PFSK-1 (cell line): Measurements from ENCODE around the gene KYAT1.

Experiments
- FOXP2 ChIP-seq: optimal IDR thresholded peaks from 2 replicates; pipeline ENCODE3; 2011; ENCODE audit warnings: borderline replicate concordance, control low read depth, inconsistent platforms; ENCODE audit not compliant: insufficient read depth; ENCODE audit errors: extremely low read length, extremely low read depth
- POLR2AphosphoS5 ChIP-seq: IDR thresholded peaks from 2 replicates; pipeline ENCODE4 v1.6.1; 2012; ENCODE audit warnings: low read depth, mild to moderate bottlenecking, control low read depth, low read length, moderate library complexity
- REST ChIP-seq, 2 experiments: IDR thresholded peaks; 2 replicates each; pipeline versions ENCODE4 v1.6.1 to v1.8.0; 2011 to 2012; ENCODE audit warnings: low read depth in 2 of 2, low read length in 2 of 2, control low read depth in 1 of 2, inconsistent platforms in 1 of 2, mild to moderate bottlenecking in 1 of 2, moderate library complexity in 1 of 2; ENCODE audit not compliant: insufficient read depth in 1 of 2
- SIN3A ChIP-seq: IDR thresholded peaks from 2 replicates; pipeline ENCODE4 v1.6.1; 2012; ENCODE audit warnings: mild to moderate bottlenecking, low read length, moderate library complexity, borderline replicate concordance; ENCODE audit not compliant: insufficient read depth
- TAF1 ChIP-seq: IDR thresholded peaks from 2 replicates; pipeline ENCODE4 v1.6.1; 2012; ENCODE audit warnings: low read length, control low read depth, borderline replicate concordance; ENCODE audit not compliant: insufficient read depth

Gene KYAT1

GRCh38 chr9:128819716-128820664 lies 61.8 kb downstream of the KYAT1 start:
- TF ChIP-seq SIN3A = no peak
- TF ChIP-seq FOXP2 = no peak
- no peak for TF ChIP-seq TAF1
- no peak for TF ChIP-seq REST (IDR thresholded peaks at IDR 0.05; ENCODE audit: insufficient read depth in 1 of 2, low read depth in 2 of 2, low read length in 2 of 2)
- no peak for TF ChIP-seq POLR2AphosphoS5

- no peak for TF ChIP-seq TAF1
- no peak for TF ChIP-seq FOXP2
- no peak for TF ChIP-seq SIN3A
- TF ChIP-seq POLR2AphosphoS5 = no peak; the same call in 1 of the 2 replicates
- no peak for TF ChIP-seq REST (IDR thresholded peaks at IDR 0.05; ENCODE audit: insufficient read depth in 1 of 2, low read depth in 2 of 2, low read length in 2 of 2)
Observed at GRCh38 chr9:128818839-128819715, 62.7 kb downstream of the KYAT1 start.

GRCh38 chr9:128818099-128818838 lies 63.5 kb downstream of the KYAT1 start, which contains the start of gene ENDOG:
TSS of gene ENDOG (plus strand) at chr9:128818500. CDS start at chr9:128818685, 185 bp downstream.
- peak in 1 of 2 experiments; percentile 23; a peak in 1 of 4 replicates for TF ChIP-seq REST (IDR thresholded peaks at IDR 0.05; ENCODE audit: insufficient read depth in 1 of 2, low read depth in 2 of 2, low read length in 2 of 2)
- TF ChIP-seq SIN3A = no peak
- TF ChIP-seq POLR2AphosphoS5 = peak; percentile 88
- TF ChIP-seq TAF1 = peak; percentile 55; the same call in 1 of the 2 replicates
- TF ChIP-seq FOXP2 = no peak

GRCh38 chr9:128810873-128811272 lies 70.9 kb downstream of the KYAT1 start:
- TF ChIP-seq FOXP2 (no peak), SIN3A (no peak), TAF1 (no peak), POLR2AphosphoS5 (no peak), REST (IDR thresholded peaks at IDR 0.05; ENCODE audit: insufficient read depth in 1 of 2, low read depth in 2 of 2, low read length in 2 of 2) (no peak)
